ENCODE results near the gene DENND5A.

DNA sequence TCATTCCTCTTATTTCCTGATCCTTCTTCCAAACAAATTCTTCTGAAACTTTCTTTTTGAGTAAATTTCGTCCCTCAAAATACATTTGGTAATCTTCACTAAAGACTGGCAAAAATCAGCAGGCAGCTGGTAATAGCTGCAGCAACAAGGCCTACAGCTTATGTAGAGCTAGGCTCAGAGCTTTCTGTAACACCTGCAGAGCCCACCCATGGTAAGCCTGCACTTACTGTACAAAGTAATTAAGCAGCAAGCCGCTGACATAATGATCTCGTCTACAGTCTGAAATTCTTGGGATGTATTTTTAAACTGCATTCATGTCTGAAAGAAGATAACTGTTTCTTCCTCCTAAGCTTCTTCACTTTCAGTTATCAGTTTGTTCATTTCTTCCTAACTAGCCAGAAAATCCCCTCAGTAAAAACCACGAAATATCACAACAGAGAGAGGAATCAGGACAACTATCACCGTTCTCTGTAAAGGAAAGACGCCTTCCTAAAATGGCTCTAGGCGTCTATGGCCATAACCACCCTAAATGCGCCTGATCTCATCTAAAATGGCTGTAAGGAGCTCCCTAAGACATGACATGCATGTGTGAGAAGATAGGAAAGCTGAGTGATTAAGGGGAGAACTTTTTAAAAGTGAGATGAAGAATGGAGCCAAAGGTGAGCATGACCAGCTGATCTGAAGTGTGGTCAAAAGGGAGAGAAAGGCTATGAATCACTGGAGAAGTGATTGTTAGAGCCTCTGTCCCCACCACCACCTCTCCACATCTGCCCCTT, 56.2 kb downstream of the DENND5A start:
- TF ChIP-seq EP300 (IDR thresholded peaks at IDR 0.05; ENCODE audit: borderline replicate concordance in 1 of 2, control insufficient read depth in 1 of 2, low read depth in 2 of 2, low read length in 2 of 2) (0 out of 4 replicates have a peak, but pooled peaks of 1 of the 2 experiments have one; percentile 36), NFYB (IDR thresholded peaks at IDR 0.05; ENCODE audit: insufficient read depth, low read depth, low read length) (no peak)
